Ovary (tissue), 9 donors: ENCODE measurements around the gene CD24. TPM values are rescaled to one million over a fixed set of nuclear protein-coding genes. Genes with fewer than 3 reads are reported as not detected.

Experiments
- DNase-seq, 5 donors: peaks; one replicate each; pipeline ENCODE4 v3.0.0-alpha.2; 2019 to 2020
- H3K27ac ChIP-seq, 2 donors: fragments of 200-600 bp; one replicate each; pipeline versions ENCODE4 v1.5.1 to v1.8.0; 2019 to 2022
- H3K27me3 ChIP-seq: fragments of 200-600 bp; one replicate; pipeline ENCODE4 v1.8.0; 2022
- H3K36me3 ChIP-seq: fragments of 200-600 bp; sonication (generic); one replicate; pipeline ENCODE4 v1.5.1; 2019
- H3K4me1 ChIP-seq: one replicate; pipeline ENCODE4 v1.8.1; 2013; ENCODE audit warnings: mild to moderate bottlenecking, moderate library complexity; ENCODE audit not compliant: insufficient read depth
- H3K4me3 ChIP-seq: fragments of 200-600 bp; sonication (generic); one replicate; pipeline ENCODE4 v1.5.1; 2017
- H3K9me3 ChIP-seq, 2 donors: fragments of 200-600 bp in 1 of 2; sonication (generic) in 1 of 2; one replicate each; pipeline versions ENCODE4 v1.5.1 to v1.8.1; 2013 to 2019; ENCODE audit warnings: mild to moderate bottlenecking in 1 of 2, moderate library complexity in 1 of 2
- EP300 ChIP-seq: sonication (generic); formaldehyde crosslinking; IDR thresholded peaks from one replicate; pipeline ENCODE4 v1.6.1; 2017; ENCODE audit warnings: antibody characterized with exemption
- POLR2A ChIP-seq: fragments of 450-650 bp; IDR thresholded peaks from one replicate; pipeline ENCODE4 v1.6.1; 2017; ENCODE audit warnings: antibody characterized with exemption, mild to moderate bottlenecking, moderate library complexity
- WGBS, 3 donors: extraction: QIAGEN DNeasy Blood & Tissue Kit in 1 of 3; methylation state at CpG; one replicate each; pipeline versions ENCODE4 v1.1.5 to v1.1.7; 2013 to 2017; 5-methylcytosine and 5-hydroxymethylcytosine counted together
- intact Hi-C, 4 donors: fragments of 100-400 bp; cut with DNase I; formaldehyde crosslinking; loops; one replicate each; pipeline versions ENCODE4 v1.11.0 to v1.15.1; 2022 to 2023
- polyA plus RNA-seq, 2 donors: library from polyadenylated mRNA; stranded (reverse); fragments of 200-250 nt in 1 of 2; fragments of 350-450 nt in 1 of 2; fragmentation: Illumina TruSeq in 1 of 2; extraction: RNeasy Lipid Tissue Mini Kit (QIAGEN cat#74804) in 1 of 2; gene quantifications; one replicate each; pipeline ENCODE4 v1.2.3, GENCODE V29; 2013 to 2014
- total RNA-seq, 7 donors: library from RNA; depleted of rRNA in 2 of 7; stranded (reverse); fragments of >200 nt in 2 of 7; fragmentation: NEBNext Ultra II Directional in 3 of 7; extraction: Animal tissue kit (Norgen Biotek cat#: 25700) in 3 of 7; gene quantifications; one replicate each; pipeline versions ENCODE4 v1.1.0 to v1.2.4, GENCODE V29; 2016 to 2023
- TF ChIP-seq, protein P1 (sequence below), 3 donors: fragments of 450-650 bp in 2 of 3; fragments of 200-600 bp in 1 of 3; IDR thresholded peaks; one replicate each; pipeline versions ENCODE4 v1.5.1 to v1.8.0; 2016 to 2022; ENCODE audit warnings: antibody characterized with exemption in 3 of 3, mild to moderate bottlenecking in 1 of 3
- donor health status: DM: no; HTN: no; CAD: no; lungs with moderate emphysema.
- donor health status: DM: no; HTN: no; CAD: no.
- donor health status: Bipolar disorder and iron deficiency.
- donor health status: DM: yes; HTN: yes; CAD: no.
- donor health status: DM: no; HTN: no; CAD: no.
- donor health status: DM: yes; HTN: yes; CAD: no.

The CD24 gene
- total and polyA plus RNA-seq, 9 donors: 0.20 to 139 (median 8.0) TPM

DNA sequence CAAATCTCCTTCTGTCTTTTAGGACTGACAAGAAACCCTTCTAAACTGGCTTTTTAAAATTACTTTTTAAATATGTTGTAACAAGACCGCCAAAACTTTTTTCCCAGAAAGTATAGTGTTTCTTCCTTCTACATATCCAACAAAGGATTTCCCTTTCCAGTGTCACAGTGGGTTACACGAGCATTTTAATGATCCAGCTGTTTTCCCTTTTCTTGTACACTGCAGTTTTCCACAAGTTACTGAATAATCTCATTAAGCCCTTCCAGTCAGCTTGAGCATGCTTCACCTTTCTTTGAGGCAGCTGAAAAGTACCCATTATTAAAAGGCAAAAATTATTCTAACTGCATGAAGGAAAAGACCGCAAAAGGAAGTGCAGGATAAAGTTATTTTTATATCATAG lies 48.6 kb downstream of the CD24 start:
- no peak for DNase-seq
- WGBS, 3 donors: 58 to 66% (median 63%) methylated on average over 3 of the region's 3 CpGs
- Histone ChIP-seq H3K9me3 (no peaks in the 10 kb centered on the region), H3K4me3 (no peak overlapping the region), H3K4me1 (no peaks in the 10 kb centered on the region), H3K36me3 (no peaks in the 10 kb centered on the region), H3K27ac (no peak overlapping the region), H3K27me3 (no peaks in the 10 kb centered on the region)
- intact Hi-C loops: no loop called here
- TF ChIP-seq, protein P1, sequence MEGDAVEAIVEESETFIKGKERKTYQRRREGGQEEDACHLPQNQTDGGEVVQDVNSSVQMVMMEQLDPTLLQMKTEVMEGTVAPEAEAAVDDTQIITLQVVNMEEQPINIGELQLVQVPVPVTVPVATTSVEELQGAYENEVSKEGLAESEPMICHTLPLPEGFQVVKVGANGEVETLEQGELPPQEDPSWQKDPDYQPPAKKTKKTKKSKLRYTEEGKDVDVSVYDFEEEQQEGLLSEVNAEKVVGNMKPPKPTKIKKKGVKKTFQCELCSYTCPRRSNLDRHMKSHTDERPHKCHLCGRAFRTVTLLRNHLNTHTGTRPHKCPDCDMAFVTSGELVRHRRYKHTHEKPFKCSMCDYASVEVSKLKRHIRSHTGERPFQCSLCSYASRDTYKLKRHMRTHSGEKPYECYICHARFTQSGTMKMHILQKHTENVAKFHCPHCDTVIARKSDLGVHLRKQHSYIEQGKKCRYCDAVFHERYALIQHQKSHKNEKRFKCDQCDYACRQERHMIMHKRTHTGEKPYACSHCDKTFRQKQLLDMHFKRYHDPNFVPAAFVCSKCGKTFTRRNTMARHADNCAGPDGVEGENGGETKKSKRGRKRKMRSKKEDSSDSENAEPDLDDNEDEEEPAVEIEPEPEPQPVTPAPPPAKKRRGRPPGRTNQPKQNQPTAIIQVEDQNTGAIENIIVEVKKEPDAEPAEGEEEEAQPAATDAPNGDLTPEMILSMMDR (IDR thresholded peaks at IDR 0.05): no peak
- TF ChIP-seq POLR2A (no peak), EP300 (no peak)

DNA sequence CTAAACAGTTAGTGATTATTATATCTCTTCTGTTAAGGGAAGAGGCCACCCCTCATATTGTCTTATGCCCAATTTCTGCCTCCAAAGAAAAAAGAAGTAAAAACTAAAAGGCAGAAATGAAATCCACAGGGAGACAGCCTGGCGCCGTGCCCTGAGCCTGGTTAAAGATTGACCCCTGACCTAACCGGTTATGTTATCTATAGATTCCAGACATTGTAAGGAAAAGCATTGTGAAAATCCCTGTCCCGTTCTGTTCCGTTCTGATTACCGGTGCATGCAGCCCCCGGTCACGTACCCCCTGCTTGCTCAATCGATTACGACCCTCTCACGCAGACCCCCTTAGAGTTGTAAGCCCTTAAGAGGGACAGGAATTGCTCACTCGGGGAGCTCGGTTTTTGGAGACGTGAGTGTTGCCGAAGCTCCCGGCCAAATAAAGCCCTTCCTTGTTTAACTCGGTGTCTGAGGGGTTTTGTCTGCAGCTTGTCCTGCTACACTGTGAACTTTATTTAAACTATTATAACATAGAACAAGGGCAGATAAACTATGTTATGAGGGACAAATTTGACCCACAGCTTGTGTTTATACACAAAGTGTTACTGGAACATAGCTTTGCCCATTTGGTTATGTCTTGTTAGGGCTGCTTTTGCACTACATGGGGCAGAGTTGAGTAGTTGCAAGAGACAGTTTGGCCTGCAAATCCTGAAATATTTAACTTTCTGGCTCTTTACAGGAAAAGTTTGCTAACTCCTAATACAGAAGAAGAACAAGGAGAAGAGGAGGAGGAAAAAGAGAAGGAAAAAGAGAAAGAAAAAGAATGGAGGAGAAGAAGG lies 49.6 kb downstream of the CD24 start:
- Histone ChIP-seq H3K4me1 (no peaks in the 10 kb centered on the region), H3K9me3 (no peaks in the 10 kb centered on the region), H3K27ac (no peak overlapping the region), H3K4me3 (no peak overlapping the region), H3K36me3 (no peaks in the 10 kb centered on the region), H3K27me3 (no peaks in the 10 kb centered on the region)
- 37 to 44% (median 44%) methylated on average over 17 of the region's 17 CpGs for WGBS, 3 donors
- no peak for TF ChIP-seq EP300
- TF ChIP-seq POLR2A: no peak
- TF ChIP-seq, protein P1 (IDR thresholded peaks at IDR 0.05): no peak
- intact Hi-C loops: no loop called here
- no peak for DNase-seq

DNA sequence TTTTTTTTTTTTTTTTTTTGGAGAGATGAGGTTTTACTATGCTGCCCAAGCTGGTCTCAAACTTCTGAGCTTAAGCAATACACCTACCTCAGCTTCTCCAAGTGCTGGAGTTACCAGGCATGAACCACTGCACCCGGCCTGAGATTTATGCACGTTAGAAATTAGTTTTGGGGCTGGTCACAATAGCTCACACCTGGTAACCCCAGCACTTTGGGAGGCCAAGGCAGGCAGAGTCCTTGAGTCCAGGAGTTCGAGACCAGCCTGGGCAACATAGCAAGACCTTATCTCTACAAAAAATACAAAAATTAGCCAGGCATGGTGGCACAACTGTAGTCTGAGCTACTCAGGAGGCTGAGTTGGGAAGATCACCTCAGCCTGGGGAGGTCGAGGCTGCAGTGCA lies 51.9 kb downstream of the CD24 start:
- no peaks in the 10 kb centered on the region for H3K4me1 ChIP-seq
- DNase-seq: no peak
- WGBS, 3 donors: 66 to 81% (median 70%) methylated on average over 4 of the region's 4 CpGs
- H3K9me3 ChIP-seq: no peaks in the 10 kb centered on the region
- no peak overlapping the region for H3K4me3 ChIP-seq
- no peaks in the 10 kb centered on the region for H3K27me3 ChIP-seq
- TF ChIP-seq POLR2A: no peak
- TF ChIP-seq, protein P1 (IDR thresholded peaks at IDR 0.05): no peak
- no peak overlapping the region for H3K27ac ChIP-seq
- H3K36me3 ChIP-seq: no peaks in the 10 kb centered on the region
- intact Hi-C loops: no loop called here

Other genes with a start within 250 kb of the CD24 start
- gene MTRES1, start 53.5 kb upstream of the CD24 start, total RNA-seq: 10 to 100 TPM in 5 of 7 donors, 1 to 10 TPM in 2; 5.6 to 21.7 (median 17.1) TPM
- 10 to 100 TPM; 15.8 to 33.1 TPM for gene MTRES1, start 53.5 kb upstream of the CD24 start, polyA plus RNA-seq
- 1 to 10 TPM in 6 of 7 donors, under 1 TPM in 1; 0.83 to 4.1 (median 3.0) TPM for gene BEND3, start 140.8 kb upstream of the CD24 start, total RNA-seq
- 1 to 10 TPM in 1 of 2 donors, under 1 TPM in 1; 0.61 to 1.0 TPM for gene BEND3, start 140.8 kb upstream of the CD24 start, polyA plus RNA-seq